ENCODE results near the gene ARHGAP15. TPM values are rescaled to one million over a fixed set of nuclear protein-coding genes. Genes with fewer than 3 reads are reported as not detected.

The ARHGAP15 gene
- polyA plus RNA-seq, 1 donor = 16.4 TPM

DNA sequence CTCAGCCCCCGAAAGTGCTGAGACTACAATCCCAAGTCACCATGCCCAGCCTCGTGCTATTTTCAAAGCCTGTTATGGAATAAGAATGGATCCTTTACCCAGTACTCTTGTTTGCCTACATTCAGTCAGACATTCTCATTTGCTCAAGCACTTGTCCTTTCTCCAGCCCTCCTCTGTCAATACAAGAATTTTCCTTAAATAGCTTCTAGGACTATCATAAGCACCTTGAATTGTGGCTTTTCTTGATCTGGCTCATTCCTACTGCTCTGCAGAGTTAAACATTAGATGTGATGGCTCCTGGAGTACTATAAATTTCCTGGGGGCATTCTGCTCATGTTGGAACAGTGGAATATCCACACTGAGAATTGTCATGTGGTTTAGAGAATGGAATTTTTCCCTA is 506.1 kb downstream of the ARHGAP15 start:
- H3K36me3 ChIP-seq (ENCODE audit: control insufficient read depth, insufficient read depth, low read length) = no peaks in the 10 kb centered on the region
- no peaks in the 10 kb centered on the region for H3K27me3 ChIP-seq (ENCODE audit: control insufficient read depth, insufficient read depth, low read length)
- H3K27ac ChIP-seq (ENCODE audit: low read length) = no peak overlapping the region
- no peak overlapping the region for H3K4me3 ChIP-seq (ENCODE audit: low read length)
- H3K4me1 ChIP-seq (ENCODE audit: control insufficient read depth, insufficient read depth, low read length) = no peaks in the 10 kb centered on the region
- no peaks in the 10 kb centered on the region for H3K9me3 ChIP-seq (ENCODE audit: control insufficient read depth, low read depth, low read length)
- no CpG with 5 or more reads among the region's 2 CpGs for WGBS (ENCODE audit: insufficient coverage, low lambda C conversion rate)
- no peak for DNase-seq

DNA sequence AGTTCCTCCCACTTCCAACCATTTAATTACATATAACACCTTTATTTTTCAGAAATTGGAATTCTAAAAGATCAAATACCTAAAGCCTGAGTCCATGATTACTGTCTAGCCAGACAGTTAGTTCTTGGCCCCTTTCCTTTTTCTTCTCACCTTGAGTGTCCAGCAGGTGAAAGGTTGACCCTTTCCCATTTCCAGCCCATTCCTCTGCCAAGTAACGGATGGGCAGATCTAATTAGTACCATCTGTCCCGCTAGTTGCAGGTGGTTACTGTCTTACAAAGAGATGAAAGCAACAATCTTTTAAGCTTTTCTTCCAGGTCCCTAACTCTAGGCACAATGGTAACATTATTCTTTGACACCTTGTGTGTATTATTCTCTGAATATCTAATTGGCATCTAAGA is 506.7 kb downstream of the ARHGAP15 start:
- Histone ChIP-seq H3K36me3 (ENCODE audit: control insufficient read depth, insufficient read depth, low read length) (no peaks in the 10 kb centered on the region), H3K27ac (ENCODE audit: low read length) (no peak overlapping the region), H3K9me3 (ENCODE audit: control insufficient read depth, low read depth, low read length) (no peaks in the 10 kb centered on the region), H3K4me3 (ENCODE audit: low read length) (no peak overlapping the region), H3K27me3 (ENCODE audit: control insufficient read depth, insufficient read depth, low read length) (no peaks in the 10 kb centered on the region), H3K4me1 (ENCODE audit: control insufficient read depth, insufficient read depth, low read length) (no peaks in the 10 kb centered on the region)
- WGBS (ENCODE audit: insufficient coverage, low lambda C conversion rate) = 100% methylated on average over 1 of the region's 2 CpGs
- DNase-seq = no peak

DNA sequence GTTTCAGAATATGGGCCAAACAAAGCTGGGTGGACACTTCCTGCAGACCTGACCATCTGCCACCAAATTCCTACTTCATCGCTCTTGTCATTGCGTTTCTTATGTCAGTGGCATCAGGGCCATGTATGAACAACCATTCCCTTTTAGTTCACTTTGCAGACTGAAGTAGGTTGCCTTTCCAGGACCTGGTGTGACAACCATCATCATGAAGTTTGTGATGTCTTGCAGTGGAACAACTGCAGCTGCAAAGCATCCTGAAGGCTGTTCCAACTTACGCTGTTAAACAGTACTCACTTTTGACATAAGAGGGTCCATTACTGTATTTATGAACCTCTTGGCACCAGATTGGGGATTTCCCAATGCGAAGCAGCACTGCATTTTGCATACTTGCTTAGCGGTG is 511.6 kb downstream of the ARHGAP15 start:
- no peaks in the 10 kb centered on the region for H3K4me1 ChIP-seq (ENCODE audit: control insufficient read depth, insufficient read depth, low read length)
- no peaks in the 10 kb centered on the region for H3K36me3 ChIP-seq (ENCODE audit: control insufficient read depth, insufficient read depth, low read length)
- DNase-seq = peak; percentile 5 to 10
- H3K4me3 ChIP-seq (ENCODE audit: low read length) = no peak overlapping the region
- H3K9me3 ChIP-seq (ENCODE audit: control insufficient read depth, low read depth, low read length) = no peaks in the 10 kb centered on the region
- WGBS (ENCODE audit: insufficient coverage, low lambda C conversion rate) = no CpG with 5 or more reads among the region's 5 CpGs
- no peak overlapping the region for H3K27ac ChIP-seq (ENCODE audit: low read length)
- no peaks in the 10 kb centered on the region for H3K27me3 ChIP-seq (ENCODE audit: control insufficient read depth, insufficient read depth, low read length)

DNA sequence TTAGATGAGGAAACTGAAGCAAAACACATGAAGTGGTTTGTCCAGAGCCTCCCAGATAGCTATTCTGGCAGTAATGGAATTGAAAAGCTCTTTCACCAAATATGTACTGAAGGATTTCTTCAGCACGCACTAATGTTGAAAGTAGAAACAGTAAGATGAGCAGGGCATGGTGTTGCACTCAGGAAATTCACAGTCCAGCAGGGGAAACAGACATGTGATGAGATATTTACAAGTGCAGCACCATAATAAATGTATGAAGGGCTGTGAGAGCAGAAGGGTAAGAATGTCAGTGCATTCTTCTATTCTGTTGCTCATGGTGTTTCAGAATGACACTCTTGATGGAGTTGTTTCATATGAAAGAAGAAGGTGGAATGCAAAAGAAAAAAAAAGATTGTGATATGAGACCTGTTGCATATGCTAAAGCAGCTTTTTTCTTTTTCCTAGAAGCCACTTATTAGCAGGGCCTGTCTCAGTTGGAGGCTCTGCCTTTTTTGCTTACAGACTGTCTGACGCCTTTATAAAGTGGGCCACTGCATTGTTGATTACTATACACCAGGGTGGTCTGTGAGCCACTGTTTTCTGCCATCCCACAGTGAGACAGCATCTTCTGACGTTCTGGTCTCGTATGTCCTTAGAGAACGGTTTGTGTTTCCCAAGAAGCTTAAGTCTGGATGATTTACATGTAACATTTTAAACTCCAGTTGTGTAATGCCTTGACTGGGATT is 516.9 kb downstream of the ARHGAP15 start:
- H3K36me3 ChIP-seq (ENCODE audit: control insufficient read depth, insufficient read depth, low read length) = no peaks in the 10 kb centered on the region
- no peak overlapping the region for H3K27ac ChIP-seq (ENCODE audit: low read length)
- H3K9me3 ChIP-seq (ENCODE audit: control insufficient read depth, low read depth, low read length) = no peaks in the 10 kb centered on the region
- H3K4me1 ChIP-seq (ENCODE audit: control insufficient read depth, insufficient read depth, low read length) = no peaks in the 10 kb centered on the region
- H3K27me3 ChIP-seq (ENCODE audit: control insufficient read depth, insufficient read depth, low read length) = no peaks in the 10 kb centered on the region
- H3K4me3 ChIP-seq (ENCODE audit: low read length) = no peak overlapping the region
- WGBS (ENCODE audit: insufficient coverage, low lambda C conversion rate) = 67% methylated on average over 1 of the region's 5 CpGs
- peak in 1 of 2 donors; percentile 30 for DNase-seq

DNA sequence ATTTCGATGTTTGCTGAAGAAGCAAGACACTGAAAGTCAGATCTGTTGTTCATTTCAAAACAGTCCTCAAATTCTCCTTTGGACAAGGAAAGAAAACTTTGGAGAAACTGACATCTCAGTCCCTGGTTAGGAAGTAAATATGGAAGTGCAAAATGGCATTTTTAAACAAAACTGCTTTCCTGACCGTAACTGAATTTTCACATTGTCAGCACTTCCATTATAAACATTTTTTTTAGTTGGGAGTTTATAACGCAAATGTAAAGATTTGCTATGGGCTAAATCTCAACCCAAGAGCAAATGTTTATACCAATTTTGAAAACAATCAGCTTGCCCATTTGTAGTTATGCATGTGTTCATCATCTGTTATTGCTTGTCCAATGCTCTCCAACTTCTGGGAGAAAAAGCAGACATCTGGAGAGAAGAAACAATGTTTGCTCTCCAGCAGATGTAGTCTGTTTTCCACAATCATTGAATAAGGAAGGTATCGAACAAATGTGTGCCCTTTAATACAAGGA is 520.1 kb downstream of the ARHGAP15 start:
- no CpG with 5 or more reads among the region's 4 CpGs for WGBS (ENCODE audit: insufficient coverage, low lambda C conversion rate)
- H3K27me3 ChIP-seq (ENCODE audit: control insufficient read depth, insufficient read depth, low read length) = no peaks in the 10 kb centered on the region
- no peaks in the 10 kb centered on the region for H3K4me1 ChIP-seq (ENCODE audit: control insufficient read depth, insufficient read depth, low read length)
- H3K27ac ChIP-seq (ENCODE audit: low read length) = no peak overlapping the region
- H3K4me3 ChIP-seq (ENCODE audit: low read length) = no peak overlapping the region
- no peaks in the 10 kb centered on the region for H3K36me3 ChIP-seq (ENCODE audit: control insufficient read depth, insufficient read depth, low read length)
- peaks cover 3% of the 10 kb centered on the region for H3K9me3 ChIP-seq (ENCODE audit: control insufficient read depth, low read depth, low read length)
- no peak for DNase-seq

DNA sequence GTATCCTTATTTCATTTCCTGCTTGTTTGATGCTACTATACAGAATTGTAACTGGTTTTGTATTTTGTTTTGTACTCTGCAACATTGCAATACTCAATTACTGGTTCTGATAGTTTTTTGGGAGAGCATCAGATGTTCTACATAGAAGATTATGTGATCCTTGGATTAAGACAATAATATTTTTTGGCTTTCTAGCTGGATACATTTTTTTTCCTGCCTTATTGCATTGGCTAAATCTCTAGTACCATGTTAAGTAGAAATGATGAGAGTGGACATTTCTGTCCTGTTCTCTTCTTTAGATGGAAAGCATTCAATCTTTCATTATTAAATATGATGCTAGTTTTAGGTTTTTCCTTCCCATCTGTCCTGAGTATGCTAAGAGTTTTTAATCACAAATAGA is 523.5 kb downstream of the ARHGAP15 start:
- Histone ChIP-seq H3K36me3 (ENCODE audit: control insufficient read depth, insufficient read depth, low read length) (no peaks in the 10 kb centered on the region), H3K27ac (ENCODE audit: low read length) (no peak overlapping the region), H3K27me3 (ENCODE audit: control insufficient read depth, insufficient read depth, low read length) (no peaks in the 10 kb centered on the region), H3K4me1 (ENCODE audit: control insufficient read depth, insufficient read depth, low read length) (no peaks in the 10 kb centered on the region), H3K4me3 (ENCODE audit: low read length) (no peak overlapping the region), H3K9me3 (ENCODE audit: control insufficient read depth, low read depth, low read length) (peaks cover 3% of the 10 kb centered on the region)
- no peak for DNase-seq

DNA sequence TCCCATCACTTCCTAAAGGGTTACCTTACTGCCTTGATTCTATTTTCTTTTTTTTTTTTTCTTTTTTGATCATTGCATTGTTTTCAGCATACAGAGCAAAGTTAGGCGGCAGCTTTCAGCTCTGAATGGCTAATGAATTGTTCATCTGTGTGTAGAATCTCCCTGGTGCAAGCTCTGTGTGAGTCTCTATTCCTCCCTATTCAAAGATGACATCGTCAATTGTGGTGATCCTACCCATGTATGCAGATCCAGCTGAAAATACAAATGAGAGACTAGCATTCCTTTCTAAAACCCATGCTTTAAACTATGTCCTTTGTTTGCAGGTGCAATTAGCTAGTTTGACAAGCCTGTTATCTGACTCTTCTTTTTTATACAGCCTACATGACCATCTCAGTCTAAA is 539.0 kb downstream of the ARHGAP15 start:
- no peaks in the 10 kb centered on the region for H3K4me1 ChIP-seq (ENCODE audit: control insufficient read depth, insufficient read depth, low read length)
- DNase-seq = no peak
- no peaks in the 10 kb centered on the region for H3K36me3 ChIP-seq (ENCODE audit: control insufficient read depth, insufficient read depth, low read length)
- no peaks in the 10 kb centered on the region for H3K27me3 ChIP-seq (ENCODE audit: control insufficient read depth, insufficient read depth, low read length)
- H3K27ac ChIP-seq (ENCODE audit: low read length) = no peak overlapping the region
- H3K4me3 ChIP-seq (ENCODE audit: low read length) = no peak overlapping the region
- no peaks in the 10 kb centered on the region for H3K9me3 ChIP-seq (ENCODE audit: control insufficient read depth, low read depth, low read length)
- WGBS (ENCODE audit: insufficient coverage, low lambda C conversion rate) = no CpG with 5 or more reads among the region's 2 CpGs

DNA sequence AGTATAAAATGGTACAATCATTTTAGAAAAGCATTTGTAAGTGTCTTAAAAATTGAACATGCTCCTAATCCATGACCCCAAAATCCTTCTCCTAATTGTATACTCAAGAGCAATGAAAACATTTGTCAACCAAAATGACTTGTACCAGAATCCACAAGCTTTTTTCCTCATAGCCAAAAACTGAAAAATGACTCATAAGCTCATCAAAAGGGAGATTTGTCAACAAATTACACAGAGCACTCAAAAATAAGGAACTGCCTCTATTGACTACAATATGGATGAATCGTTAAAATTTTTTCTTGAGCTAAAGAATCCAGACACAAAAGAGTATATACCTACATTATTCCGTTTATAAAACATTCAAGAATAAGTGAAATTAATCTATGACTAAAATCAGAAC is 544.8 kb downstream of the ARHGAP15 start:
- no peaks in the 10 kb centered on the region for H3K27me3 ChIP-seq (ENCODE audit: control insufficient read depth, insufficient read depth, low read length)
- DNase-seq = no peak
- no peaks in the 10 kb centered on the region for H3K36me3 ChIP-seq (ENCODE audit: control insufficient read depth, insufficient read depth, low read length)
- H3K4me3 ChIP-seq (ENCODE audit: low read length) = no peak overlapping the region
- 100% methylated on average over 1 of the region's 2 CpGs for WGBS (ENCODE audit: insufficient coverage, low lambda C conversion rate)
- no peak overlapping the region for H3K27ac ChIP-seq (ENCODE audit: low read length)
- H3K4me1 ChIP-seq (ENCODE audit: control insufficient read depth, insufficient read depth, low read length) = no peaks in the 10 kb centered on the region
- H3K9me3 ChIP-seq (ENCODE audit: control insufficient read depth, low read depth, low read length) = no peaks in the 10 kb centered on the region

DNA sequence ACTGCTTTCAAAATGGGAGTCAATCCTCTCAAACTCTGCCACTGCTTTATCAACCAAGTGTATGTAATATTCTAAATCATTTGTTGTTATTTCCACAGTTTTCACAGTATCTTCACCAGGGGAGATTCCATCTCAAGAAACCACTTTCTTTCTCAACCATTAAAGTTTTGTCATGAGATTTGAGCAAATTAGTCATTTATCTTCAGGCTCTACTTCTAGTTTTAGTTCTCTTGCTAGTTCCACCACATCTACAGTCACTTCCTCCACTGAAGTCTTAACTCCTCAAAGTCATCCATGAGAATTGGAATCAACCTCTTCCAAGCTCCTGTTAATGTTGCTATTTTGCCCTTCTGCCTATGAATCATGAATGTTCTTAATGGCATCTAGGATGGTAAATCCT is 545.8 kb downstream of the ARHGAP15 start:
- DNase-seq = no peak

DNA sequence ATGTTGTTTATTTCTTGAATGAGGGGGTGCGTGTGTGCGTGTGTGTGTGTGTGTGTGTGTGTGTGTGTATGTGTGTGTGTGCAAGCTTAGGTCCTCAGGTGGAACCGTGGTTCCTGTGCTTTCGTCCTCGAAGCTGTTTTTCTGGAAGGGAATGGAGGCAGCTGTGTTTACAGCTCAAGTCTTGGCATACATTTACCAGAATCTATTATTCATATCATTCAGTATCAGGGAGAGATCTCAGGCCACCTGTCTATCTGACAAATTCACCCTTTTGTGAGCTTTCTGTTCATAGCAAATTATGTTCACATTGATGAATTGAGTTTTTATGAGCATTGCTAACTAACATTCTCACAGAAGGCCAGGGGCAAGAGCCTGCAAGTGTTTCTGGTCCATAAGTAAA is 550.4 kb downstream of the ARHGAP15 start:
- DNase-seq = peak in 1 of 2 donors; percentile 12
- no peak overlapping the region for H3K27ac ChIP-seq (ENCODE audit: low read length)
- H3K36me3 ChIP-seq (ENCODE audit: control insufficient read depth, insufficient read depth, low read length) = no peaks in the 10 kb centered on the region
- no CpG with 5 or more reads among the region's 5 CpGs for WGBS (ENCODE audit: insufficient coverage, low lambda C conversion rate)
- no peaks in the 10 kb centered on the region for H3K4me1 ChIP-seq (ENCODE audit: control insufficient read depth, insufficient read depth, low read length)
- no peak overlapping the region for H3K4me3 ChIP-seq (ENCODE audit: low read length)
- no peaks in the 10 kb centered on the region for H3K9me3 ChIP-seq (ENCODE audit: control insufficient read depth, low read depth, low read length)
- H3K27me3 ChIP-seq (ENCODE audit: control insufficient read depth, insufficient read depth, low read length) = no peaks in the 10 kb centered on the region

More for the DNA sequence above, 545.8 kb downstream of the ARHGAP15 start:
- no peak overlapping the region for H3K27ac ChIP-seq (ENCODE audit: low read length)
- H3K9me3 ChIP-seq (ENCODE audit: control insufficient read depth, low read depth, low read length) = no peaks in the 10 kb centered on the region
- no peaks in the 10 kb centered on the region for H3K4me1 ChIP-seq (ENCODE audit: control insufficient read depth, insufficient read depth, low read length)
- H3K36me3 ChIP-seq (ENCODE audit: control insufficient read depth, insufficient read depth, low read length) = no peaks in the 10 kb centered on the region
- H3K4me3 ChIP-seq (ENCODE audit: low read length) = no peak overlapping the region
- no peaks in the 10 kb centered on the region for H3K27me3 ChIP-seq (ENCODE audit: control insufficient read depth, insufficient read depth, low read length)

DNA sequence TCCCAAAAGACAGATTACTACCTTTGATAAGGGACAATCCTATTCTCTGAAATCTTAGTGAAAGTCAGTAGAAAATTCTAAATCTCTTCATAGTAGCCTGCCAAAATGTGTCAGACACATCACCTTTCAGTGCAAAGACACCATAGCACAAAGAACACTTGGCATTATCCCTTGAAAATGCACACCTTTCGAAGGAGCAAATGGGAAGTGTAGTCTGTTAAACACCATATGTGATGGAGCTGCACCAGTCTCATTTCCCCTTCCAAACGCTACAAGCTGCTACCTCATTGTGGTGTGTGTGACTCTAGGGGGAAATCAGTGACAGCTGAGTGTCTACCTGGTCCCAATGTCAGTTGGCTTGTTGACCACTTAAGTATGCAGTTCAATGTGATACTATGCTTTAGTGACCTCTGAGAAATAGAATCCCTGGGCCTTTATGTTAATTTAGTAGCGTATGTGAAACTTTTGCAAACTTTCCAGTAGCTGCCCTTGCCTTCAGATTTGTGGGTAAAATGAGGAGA is 551.7 kb downstream of the ARHGAP15 start:
- Histone ChIP-seq H3K27me3 (ENCODE audit: control insufficient read depth, insufficient read depth, low read length) (no peaks in the 10 kb centered on the region), H3K4me3 (ENCODE audit: low read length) (no peak overlapping the region), H3K9me3 (ENCODE audit: control insufficient read depth, low read depth, low read length) (no peaks in the 10 kb centered on the region), H3K27ac (ENCODE audit: low read length) (no peak overlapping the region), H3K36me3 (ENCODE audit: control insufficient read depth, insufficient read depth, low read length) (no peaks in the 10 kb centered on the region), H3K4me1 (ENCODE audit: control insufficient read depth, insufficient read depth, low read length) (no peaks in the 10 kb centered on the region)
- no CpG with 5 or more reads among the region's 3 CpGs for WGBS (ENCODE audit: insufficient coverage, low lambda C conversion rate)
- DNase-seq = no peak

Measured in large intestine (tissue), 3 donors.